RWPE2 (cell line): Measurements from ENCODE around the gene LRP1B.

ENCODE experiments used
- ATAC-seq: fragments of 200-7000 bp; cut with Tn5 transposase; 3 replicates; pipeline ENCODE4 v1.9.1; 2021; ENCODE audit warnings: low read depth
- DNase-seq: peaks from one replicate; pipeline ENCODE4 v3.0.0-alpha.2; 2020; ENCODE audit warnings: low spot score
- H3K27ac ChIP-seq: fragments of 450-650 bp; 2 replicates; pipeline ENCODE4 v1.5.1; 2017; ENCODE audit warnings: mild to moderate bottlenecking; ENCODE audit not compliant: poor library complexity, severe bottlenecking
- H3K27me3 ChIP-seq: fragments of 250-450 bp; sonication (Bioruptor Pico); 2 replicates; pipeline ENCODE4 v1.5.1; 2021; ENCODE audit warnings: mild to moderate bottlenecking, moderate library complexity; ENCODE audit not compliant: insufficient read depth, poor library complexity, severe bottlenecking
- H3K36me3 ChIP-seq: fragments of 250-450 bp; sonication (Bioruptor Pico); 2 replicates; pipeline ENCODE4 v1.5.1; 2020; ENCODE audit warnings: low read depth, mild to moderate bottlenecking, moderate library complexity
- H3K4me1 ChIP-seq: fragments of 250-450 bp; sonication (Bioruptor Pico); 2 replicates; pipeline ENCODE4 v1.5.1; 2021; ENCODE audit warnings: mild to moderate bottlenecking, moderate library complexity; ENCODE audit not compliant: insufficient read depth, poor library complexity, severe bottlenecking
- H3K4me3 ChIP-seq: fragments of 250-450 bp; sonication (Bioruptor Pico); 2 replicates; pipeline ENCODE4 v1.5.1; 2021; ENCODE audit warnings: mild to moderate bottlenecking, moderate library complexity; ENCODE audit not compliant: severe bottlenecking
- H3K9me3 ChIP-seq: fragments of 250-450 bp; sonication (Bioruptor Pico); 2 replicates; pipeline ENCODE4 v1.5.1; 2021; ENCODE audit warnings: mild to moderate bottlenecking, moderate library complexity; ENCODE audit not compliant: severe bottlenecking
- TF ChIP-seq, protein P1 (sequence below): fragments of 450-650 bp; IDR thresholded peaks from one replicate; pipeline ENCODE4 v1.5.1; 2017; ENCODE audit warnings: mild to moderate bottlenecking, moderate library complexity; ENCODE audit not compliant: poor library complexity, severe bottlenecking

The LRP1B gene

DNA sequence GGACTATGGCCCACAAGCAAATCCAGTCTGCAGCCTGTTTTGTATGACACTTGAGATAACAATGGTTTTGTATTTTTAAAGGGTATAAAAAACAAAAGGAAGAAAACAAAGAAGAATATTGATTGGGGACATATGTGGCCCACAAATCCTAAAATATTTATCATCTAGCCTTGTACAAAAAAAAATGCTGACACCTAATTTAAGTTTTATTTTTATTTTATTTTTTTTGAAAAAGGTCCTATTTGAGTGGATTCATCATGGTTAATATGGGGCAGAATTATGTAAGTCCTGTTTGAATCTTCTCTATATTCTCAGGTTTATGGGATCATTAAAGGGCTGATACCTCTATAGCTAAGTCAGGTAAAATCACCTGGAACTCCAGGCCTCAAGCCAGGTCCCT, 525.7 kb downstream of the LRP1B start:
- Histone ChIP-seq H3K36me3 (no peaks in the 10 kb centered on the region), H3K4me3 (no peak overlapping the region), H3K27me3 (no peaks in the 10 kb centered on the region), H3K9me3 (no peaks in the 10 kb centered on the region), H3K27ac (no peak overlapping the region), H3K4me1 (no peaks in the 10 kb centered on the region)
- ATAC-seq (no peak), DNase-seq (no peak)
- TF ChIP-seq, protein P1, sequence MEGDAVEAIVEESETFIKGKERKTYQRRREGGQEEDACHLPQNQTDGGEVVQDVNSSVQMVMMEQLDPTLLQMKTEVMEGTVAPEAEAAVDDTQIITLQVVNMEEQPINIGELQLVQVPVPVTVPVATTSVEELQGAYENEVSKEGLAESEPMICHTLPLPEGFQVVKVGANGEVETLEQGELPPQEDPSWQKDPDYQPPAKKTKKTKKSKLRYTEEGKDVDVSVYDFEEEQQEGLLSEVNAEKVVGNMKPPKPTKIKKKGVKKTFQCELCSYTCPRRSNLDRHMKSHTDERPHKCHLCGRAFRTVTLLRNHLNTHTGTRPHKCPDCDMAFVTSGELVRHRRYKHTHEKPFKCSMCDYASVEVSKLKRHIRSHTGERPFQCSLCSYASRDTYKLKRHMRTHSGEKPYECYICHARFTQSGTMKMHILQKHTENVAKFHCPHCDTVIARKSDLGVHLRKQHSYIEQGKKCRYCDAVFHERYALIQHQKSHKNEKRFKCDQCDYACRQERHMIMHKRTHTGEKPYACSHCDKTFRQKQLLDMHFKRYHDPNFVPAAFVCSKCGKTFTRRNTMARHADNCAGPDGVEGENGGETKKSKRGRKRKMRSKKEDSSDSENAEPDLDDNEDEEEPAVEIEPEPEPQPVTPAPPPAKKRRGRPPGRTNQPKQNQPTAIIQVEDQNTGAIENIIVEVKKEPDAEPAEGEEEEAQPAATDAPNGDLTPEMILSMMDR: no peak

DNA sequence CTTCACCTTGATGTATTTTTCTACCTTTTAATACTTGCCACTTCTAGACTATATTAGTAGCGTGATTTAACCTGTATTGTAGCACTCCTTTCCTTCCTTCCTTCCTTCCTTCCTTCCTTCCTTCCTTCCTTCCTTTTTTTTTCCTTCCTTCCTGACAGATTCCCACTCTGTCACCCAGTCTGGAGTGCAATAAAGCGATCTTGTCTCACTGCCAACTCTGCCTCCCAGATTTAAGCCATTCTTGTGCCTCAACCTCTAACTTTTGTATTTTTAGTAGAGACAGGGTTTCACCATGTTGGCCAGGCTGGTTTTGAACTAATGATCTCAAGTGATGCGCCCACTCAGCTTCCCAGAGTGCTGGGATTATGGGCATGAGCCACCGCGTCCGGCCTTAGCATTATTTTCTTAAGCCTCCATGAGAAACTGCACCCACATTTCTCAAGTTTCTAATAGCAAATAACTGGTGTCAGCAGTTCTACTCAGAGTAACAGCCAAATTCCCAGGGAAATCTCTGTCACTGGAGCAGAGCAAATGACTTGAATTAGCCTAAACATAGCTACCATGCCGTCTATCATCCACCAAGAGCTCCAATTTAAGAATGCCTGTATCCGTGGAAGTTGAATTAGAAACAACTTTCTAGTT, 529.2 kb downstream of the LRP1B start:
- H3K36me3 ChIP-seq: no peaks in the 10 kb centered on the region
- TF ChIP-seq, protein P1: no peak
- no peak for ATAC-seq

DNA sequence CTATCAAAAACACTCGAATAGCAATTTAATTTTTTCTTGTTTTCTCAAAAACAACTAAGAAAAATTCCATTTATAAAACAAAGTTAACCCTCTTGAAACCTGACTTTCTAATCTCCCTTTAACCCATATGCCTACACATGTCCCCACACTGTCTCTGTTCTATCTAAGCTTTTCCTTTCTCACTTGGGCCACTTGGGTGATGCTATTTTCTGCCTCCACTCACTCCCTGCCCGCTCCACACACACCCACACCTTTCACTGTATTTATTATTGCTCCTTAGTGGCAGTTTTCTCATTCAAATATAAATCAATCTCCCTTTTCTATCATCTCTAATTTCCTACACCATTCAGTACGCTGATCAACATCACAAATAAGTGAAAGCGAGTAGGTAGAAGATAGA, 531.1 kb downstream of the LRP1B start:
- H3K9me3 ChIP-seq: no peaks in the 10 kb centered on the region
- TF ChIP-seq, protein P1: no peak
- no peak for DNase-seq
- no peak overlapping the region for H3K4me3 ChIP-seq
- H3K27me3 ChIP-seq: no peaks in the 10 kb centered on the region
- no peak for ATAC-seq
- H3K4me1 ChIP-seq: no peaks in the 10 kb centered on the region
- no peaks in the 10 kb centered on the region for H3K36me3 ChIP-seq
- no peak overlapping the region for H3K27ac ChIP-seq

More for the DNA sequence above, 529.2 kb downstream of the LRP1B start:
- Histone ChIP-seq H3K4me3 (no peak overlapping the region), H3K9me3 (no peaks in the 10 kb centered on the region), H3K27me3 (no peaks in the 10 kb centered on the region), H3K27ac (no peak overlapping the region), H3K4me1 (no peaks in the 10 kb centered on the region)
- no peak for DNase-seq

DNA sequence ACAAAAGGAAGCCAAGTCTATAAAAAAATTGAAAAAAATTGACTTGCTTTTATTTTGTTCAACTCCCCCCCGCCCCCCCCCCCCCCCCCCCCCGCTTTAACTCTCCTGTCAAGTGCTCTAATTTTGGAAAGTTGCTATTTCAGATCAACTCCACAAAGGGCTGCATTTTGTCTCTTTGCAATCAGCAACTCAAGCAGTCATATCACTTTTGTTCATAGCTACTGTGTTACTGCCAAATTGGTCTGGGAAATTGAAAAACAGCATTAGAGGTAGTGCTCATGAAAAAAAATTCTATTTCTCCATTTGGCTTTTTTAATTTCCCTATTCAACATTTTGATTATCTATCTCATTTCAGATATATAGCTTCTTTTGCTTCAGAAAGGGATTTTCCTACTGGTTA, 531.8 kb downstream of the LRP1B start:
- no peak for DNase-seq
- H3K4me1 ChIP-seq: no peaks in the 10 kb centered on the region
- H3K36me3 ChIP-seq: no peaks in the 10 kb centered on the region
- no peak for ATAC-seq
- no peak overlapping the region for H3K4me3 ChIP-seq
- H3K27me3 ChIP-seq: no peaks in the 10 kb centered on the region
- no peaks in the 10 kb centered on the region for H3K9me3 ChIP-seq
- H3K27ac ChIP-seq: no peak overlapping the region
- TF ChIP-seq, protein P1: no peak

DNA sequence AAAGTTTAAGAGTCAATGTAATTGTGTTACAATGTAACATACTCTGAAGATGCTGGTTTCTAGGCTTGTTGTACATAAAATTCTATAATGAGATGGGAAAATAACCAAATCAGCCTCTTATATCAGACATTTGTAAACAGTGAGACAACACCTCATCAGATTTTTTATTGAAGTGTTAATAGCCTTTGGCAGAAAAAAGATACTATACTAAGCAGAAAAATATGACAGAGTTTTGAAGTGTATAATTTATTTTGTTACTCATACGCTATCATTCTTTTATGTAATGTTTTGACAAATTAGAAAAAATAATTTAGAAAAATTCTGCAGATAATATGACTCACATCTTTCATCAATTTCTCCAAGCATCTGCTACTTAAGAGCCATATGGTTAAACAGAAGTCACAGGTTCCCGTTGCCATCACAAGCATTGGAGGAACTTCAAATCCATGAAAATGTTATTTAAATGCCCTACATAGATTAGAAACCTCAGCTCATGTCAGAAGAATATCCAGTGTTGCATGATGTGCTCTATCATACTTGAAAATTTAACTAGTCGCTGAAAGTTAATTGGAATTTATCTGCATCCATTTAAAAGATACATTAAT, 535.4 kb downstream of the LRP1B start:
- H3K4me1 ChIP-seq: no peaks in the 10 kb centered on the region
- H3K9me3 ChIP-seq: no peaks in the 10 kb centered on the region
- ATAC-seq: no peak
- no peak for DNase-seq
- H3K36me3 ChIP-seq: no peaks in the 10 kb centered on the region
- no peak overlapping the region for H3K4me3 ChIP-seq
- TF ChIP-seq, protein P1: no peak
- H3K27me3 ChIP-seq: no peaks in the 10 kb centered on the region
- H3K27ac ChIP-seq: no peak overlapping the region
